ENCODE measurements around the gene C4orf50. TPM values are rescaled to one million over a fixed set of nuclear protein-coding genes. Genes with fewer than 3 reads are reported as not detected.
"Not testable (repeated sequence)": the region's sequence is repeated elsewhere in the genome, so short reads cannot be mapped to it uniquely, and the experiment has no call there.

The C4orf50 gene
- total RNA-seq, 2 donors from 2014 or later, result 0.03 TPM

GRCh38 chr4:5999356-5999755 is 18.9 kb downstream of the C4orf50 start:
- intact Hi-C loops (cut with DNase I), result loop anchor here in 1 of 2 donors (2.0 kb wide), 1 partner anchor 87 kb away; no protein-coding TSS in a partner anchor
- DNase-seq, result no peak
- no peak for ATAC-seq

GRCh38 chr4:5998333-5998936 is 19.8 kb downstream of the C4orf50 start:
- ATAC-seq (peak; percentile 80 to 81), DNase-seq (peak; percentile 41)
- intact Hi-C loops (cut with DNase I), result loop anchor here in 1 of 2 donors (2.0 kb wide), 1 partner anchor 88 kb away; no protein-coding TSS in a partner anchor

- no peak for ATAC-seq
- DNase-seq, result no peak
- intact Hi-C loops (cut with DNase I), result no loop called here
These were observed 21.6 kb downstream of the C4orf50 start for GRCh38 chr4:5996641-5997040.

- ATAC-seq, result no peak
These were observed 22.2 kb downstream of the C4orf50 start for GRCh38 chr4:5995901-5996623.

DNA sequence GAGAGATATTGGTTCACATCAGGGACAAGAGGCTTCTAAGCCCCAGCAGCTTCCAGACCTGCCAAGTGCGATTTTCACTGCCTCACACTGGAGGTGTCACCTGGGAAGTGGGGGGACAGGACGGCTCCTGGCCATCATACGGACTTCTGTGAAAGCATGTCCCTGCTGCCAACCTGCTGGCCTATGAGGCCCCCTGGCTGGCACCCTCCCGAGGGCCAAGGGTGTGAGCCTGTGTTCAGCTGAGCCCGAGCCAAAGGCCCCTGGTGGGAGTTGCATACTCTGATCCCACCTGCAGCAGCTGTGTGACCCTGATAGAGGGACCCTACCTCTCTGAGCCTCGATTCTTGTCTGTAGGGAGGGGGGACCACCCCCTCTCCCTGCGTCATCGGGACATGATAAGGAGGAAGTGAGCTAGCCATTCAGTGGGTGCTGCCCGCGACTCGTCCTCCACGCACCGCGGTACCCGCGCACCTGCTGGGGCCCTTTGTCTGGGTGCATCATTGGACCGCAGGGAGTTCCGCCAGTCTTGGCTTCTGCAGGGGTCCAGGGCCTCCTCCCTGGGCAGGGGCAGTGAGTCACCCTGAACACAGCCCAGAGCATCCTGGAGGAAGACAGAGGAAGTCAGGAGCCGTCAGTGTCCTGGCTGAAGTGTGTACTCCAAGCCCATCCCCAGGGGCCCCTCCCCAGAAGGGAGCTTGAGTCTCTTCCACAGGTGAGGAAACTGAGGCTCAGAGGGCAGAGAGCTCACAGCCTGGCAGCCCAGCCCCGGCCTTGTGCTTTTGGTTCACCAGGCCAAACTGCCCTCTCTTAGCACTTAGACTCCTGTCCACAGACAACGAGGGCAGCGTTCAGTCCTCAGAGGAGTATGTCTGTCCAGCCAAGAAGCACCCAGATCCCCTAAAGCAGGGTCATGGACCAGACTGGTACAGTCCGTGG is 24.1 kb downstream of the C4orf50 start:
- DNase-seq (no peak), ATAC-seq (no peak)
- intact Hi-C loops (cut with DNase I), result no loop called here

More at GRCh38 chr4:5995901-5996623, 22.2 kb downstream of the C4orf50 start:
- intact Hi-C loops (cut with DNase I), result no loop called here
- no peak for DNase-seq

- intact Hi-C loops (cut with DNase I); ATAC-seq; DNase-seq: not testable (repeated sequence)
These were observed 24.9 kb downstream of the C4orf50 start for GRCh38 chr4:5993346-5993745.

- DNase-seq (no peak), ATAC-seq (no peak)
- intact Hi-C loops (cut with DNase I), result no loop called here
These were observed 25.4 kb downstream of the C4orf50 start for GRCh38 chr4:5992828-5993321.

DNA sequence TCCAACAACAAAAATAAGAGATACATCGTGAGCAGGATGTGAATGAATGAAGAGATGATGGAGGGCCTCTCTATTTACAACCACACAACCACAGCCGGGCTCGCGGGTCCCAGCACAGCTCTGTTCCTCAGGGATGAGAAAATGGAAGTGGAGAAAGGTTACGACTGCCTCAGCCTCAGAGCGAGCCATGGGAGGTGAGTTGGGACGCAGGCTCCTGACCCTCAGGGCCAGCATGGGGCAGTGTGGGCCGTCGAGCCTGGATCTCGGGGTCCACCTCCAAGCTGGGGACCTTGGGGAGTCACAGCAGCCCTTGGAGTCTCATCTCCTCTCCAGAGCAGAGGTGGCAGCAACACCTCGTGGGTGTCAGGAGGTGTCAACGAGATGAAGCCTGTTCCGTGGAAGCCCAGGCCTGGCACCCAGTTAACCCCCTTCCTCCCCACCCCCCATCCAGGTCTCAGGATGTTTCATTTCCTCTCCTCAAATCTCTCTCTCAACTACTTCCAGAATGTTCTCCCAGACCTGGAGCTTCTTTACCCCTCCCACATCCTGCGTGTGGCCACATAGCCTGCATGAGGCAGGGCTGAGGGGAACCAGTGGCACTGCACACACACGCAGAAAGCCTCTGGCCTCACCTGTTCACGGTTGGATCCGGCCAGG is 25.9 kb downstream of the C4orf50 start:
- ATAC-seq, result no peak
- intact Hi-C loops (cut with DNase I), result no loop called here

DNA sequence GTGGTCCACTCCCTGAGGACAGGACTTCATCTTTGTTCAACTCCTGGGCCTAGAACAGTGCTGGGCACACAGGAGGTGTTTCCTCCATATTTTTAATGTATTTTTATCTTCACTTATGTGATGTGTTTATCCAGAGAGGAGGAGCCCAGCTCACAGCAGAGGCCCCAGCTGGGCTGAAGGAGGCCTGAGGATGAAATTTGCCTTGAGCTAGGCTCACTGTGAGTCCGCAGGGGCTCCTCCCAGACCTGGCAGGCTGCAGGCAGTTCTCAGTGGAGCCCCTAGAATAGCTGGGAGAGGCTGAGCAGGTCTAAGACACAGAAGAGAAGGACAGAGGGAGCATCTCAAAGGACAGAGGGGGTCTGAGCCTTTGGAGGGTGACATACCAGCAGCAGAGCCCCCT is 26.8 kb downstream of the C4orf50 start:
- intact Hi-C loops (cut with DNase I), result no loop called here
- no peak for ATAC-seq
- DNase-seq, result no peak

More for the DNA sequence above, 25.9 kb downstream of the C4orf50 start:
- no peak for DNase-seq

DNA sequence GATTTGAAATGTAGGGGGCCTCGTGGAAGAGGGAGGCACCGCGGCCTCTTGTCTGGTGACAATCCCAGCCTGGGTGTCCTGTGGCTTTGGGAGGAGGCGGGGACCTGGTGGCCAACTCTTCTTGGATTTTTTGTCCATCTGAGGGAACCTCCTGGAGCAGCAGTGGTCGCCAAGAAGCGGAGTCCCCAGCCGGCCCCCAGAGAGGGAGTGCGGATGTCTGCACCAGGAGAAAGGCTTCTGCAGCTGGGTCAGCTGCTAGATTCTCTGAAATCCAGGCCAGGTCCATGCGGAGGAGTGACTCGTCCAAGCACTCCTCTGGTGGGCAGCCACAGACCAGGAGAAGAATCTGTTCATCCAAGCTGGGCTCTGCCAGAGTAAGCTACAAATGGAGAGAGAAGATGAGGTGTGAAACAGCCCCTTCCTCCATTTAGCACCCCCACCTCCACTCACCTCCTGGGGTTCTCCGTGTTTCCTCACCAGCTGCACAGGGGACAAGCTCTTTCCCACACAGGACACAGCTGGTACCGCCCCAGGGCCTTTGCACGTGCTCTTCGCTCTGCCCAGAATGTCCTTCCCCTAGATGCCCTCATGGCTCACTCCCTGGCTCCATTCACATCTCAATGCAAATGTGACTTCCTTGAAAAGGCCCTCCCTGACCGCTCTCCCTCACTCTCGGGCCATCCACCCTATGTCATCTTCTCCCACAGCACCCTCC is 27.6 kb downstream of the C4orf50 start:
- no peak for DNase-seq
- ATAC-seq, result no peak
- intact Hi-C loops (cut with DNase I), result no loop called here

- DNase-seq, result no peak
- intact Hi-C loops (cut with DNase I), result no loop called here
- no peak for ATAC-seq
These were observed 28.7 kb downstream of the C4orf50 start for GRCh38 chr4:5989236-5990225.

DNA sequence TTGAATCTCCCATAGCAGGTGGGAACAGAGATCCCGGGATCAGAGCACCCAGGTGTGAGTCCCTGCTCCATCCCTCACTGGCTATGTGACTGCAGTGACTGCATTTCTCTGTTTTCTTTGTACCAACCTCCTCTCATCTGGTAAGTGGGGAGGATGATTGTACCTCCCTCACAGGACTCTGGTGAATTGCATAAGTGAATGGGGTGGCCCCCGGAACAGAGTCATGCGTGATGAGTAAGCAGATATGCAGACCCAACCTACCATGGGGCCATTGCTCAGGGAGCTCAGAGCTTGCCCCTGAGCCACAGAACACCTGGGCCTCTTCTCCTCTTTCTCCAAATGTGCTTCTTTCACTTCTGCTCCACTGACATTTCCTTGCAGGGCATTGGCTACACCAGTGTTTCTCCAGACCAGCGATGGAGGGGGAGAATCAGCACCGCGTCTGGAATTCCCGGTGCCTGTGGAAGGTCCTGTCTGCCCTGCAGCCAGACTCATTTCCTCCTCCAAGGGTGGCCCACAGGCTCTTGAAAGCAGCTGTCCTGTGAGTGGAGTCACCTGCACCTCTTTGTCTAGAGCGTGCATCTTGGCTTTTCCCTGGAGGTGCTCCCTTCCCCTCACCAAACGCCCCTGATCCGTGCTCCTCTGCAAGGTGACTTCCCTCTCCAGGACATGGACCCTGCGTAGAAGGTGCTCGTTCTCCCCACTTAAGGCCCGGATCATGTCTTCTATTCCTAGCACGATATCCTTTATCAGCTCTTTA is 30.0 kb downstream of the C4orf50 start:
- intact Hi-C loops (cut with DNase I), result no loop called here
- DNase-seq (no peak), ATAC-seq (no peak)

- ATAC-seq, result no peak
- intact Hi-C loops (cut with DNase I), result no loop called here
These were observed 33.4 kb downstream of the C4orf50 start for GRCh38 chr4:5984843-5985242.

DNA sequence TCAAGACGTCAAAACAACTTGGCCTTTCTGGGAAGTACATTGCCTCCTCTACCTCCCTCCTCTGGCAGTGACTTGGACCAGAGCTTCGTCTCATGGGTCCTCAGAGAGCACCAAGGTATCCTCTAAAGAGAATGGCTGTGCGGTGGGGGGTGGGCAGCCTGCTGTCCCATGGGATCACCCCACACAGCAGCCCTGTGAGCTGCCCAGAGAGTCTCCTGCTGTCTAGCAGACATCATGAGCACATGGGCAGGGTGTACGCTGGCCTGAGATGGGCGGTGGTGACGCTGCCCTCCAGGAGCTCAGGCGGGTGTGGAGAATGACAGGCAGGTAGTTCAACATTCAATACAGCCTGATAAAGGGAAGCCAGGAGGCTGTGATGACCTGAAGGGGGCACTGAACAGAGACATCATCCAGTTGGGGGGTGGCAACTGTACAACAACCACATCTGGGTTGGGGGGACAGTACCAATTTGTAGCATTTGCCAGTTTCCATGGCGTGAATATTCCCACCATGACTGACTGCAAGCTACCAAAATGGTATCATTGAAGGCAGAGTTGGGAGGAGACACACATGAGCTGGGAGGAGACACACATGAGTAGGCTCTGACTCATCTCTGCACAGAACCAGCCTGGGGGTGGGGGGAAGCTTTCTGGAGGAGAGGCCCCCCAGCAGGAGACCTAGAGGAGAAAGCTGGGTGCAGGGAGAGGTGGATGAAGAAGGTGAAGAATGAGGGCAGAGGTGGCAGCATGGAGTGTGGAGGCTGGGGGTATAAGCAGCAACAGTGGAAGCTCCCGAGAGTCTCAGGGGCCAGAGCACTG is 35.9 kb downstream of the C4orf50 start:
- intact Hi-C loops (cut with DNase I), result no loop called here
- no peak for ATAC-seq
- DNase-seq, result no peak

More at GRCh38 chr4:5984843-5985242, 33.4 kb downstream of the C4orf50 start:
- DNase-seq, result no peak

DNA sequence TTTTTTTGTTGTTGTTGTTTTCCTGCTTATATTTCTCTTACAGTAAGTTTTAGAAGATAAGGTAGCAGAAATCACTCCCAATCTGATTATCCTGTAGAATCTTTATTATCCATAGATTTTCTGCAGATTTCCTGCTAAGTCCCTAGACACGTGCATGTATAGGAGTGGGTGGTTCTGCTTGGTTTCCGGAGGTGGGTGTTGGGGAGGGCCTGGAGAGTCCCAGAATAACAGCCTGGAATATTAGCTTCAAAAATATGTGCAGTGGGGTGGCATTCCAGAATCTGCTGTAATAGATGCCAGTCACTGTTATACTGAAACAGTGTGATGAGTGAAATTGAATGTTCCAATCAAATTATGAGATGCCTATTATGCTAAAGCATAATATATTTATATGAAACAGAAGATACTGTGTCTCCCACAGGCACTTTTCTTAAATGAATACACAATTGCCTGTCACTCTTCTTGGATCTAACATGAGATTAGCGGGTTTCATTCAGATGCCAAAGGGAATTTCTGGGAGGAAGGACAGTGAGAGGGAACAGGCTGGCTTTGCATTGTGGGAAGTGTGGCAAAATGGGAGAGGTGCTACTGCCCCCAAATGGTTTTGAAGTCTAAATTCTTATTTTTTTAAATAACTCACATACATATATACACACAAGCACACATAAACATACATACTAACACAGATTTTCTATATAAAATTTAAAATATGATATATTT is 37.6 kb downstream of the C4orf50 start:
- DNase-seq, result no peak
- intact Hi-C loops (cut with DNase I), result no loop called here

More for the DNA sequence above, 37.6 kb downstream of the C4orf50 start:
- ATAC-seq, result no peak
